GM12874 (cell line): ENCODE data around the gene PILRA.
A peak's percentile ranks its signal among the peaks of the same experiment; 100 is the strongest.

ENCODE experiments used
- TF ChIP-seq, protein P1 (sequence below): IDR thresholded peaks from 2 replicates; pipeline ENCODE4 v1.5.1; 2011; ENCODE audit warnings: low read depth, mild to moderate bottlenecking, control low read depth, low read length, moderate library complexity; ENCODE audit not compliant: insufficient read depth

Gene PILRA

GRCh38 chr7:100373261-100373831, at the start of gene PILRA:
Gene PILRA (plus strand): TSS chr7:100373487. CDS start chr7:100373657, 170 bp downstream.
- TF ChIP-seq, protein P1, sequence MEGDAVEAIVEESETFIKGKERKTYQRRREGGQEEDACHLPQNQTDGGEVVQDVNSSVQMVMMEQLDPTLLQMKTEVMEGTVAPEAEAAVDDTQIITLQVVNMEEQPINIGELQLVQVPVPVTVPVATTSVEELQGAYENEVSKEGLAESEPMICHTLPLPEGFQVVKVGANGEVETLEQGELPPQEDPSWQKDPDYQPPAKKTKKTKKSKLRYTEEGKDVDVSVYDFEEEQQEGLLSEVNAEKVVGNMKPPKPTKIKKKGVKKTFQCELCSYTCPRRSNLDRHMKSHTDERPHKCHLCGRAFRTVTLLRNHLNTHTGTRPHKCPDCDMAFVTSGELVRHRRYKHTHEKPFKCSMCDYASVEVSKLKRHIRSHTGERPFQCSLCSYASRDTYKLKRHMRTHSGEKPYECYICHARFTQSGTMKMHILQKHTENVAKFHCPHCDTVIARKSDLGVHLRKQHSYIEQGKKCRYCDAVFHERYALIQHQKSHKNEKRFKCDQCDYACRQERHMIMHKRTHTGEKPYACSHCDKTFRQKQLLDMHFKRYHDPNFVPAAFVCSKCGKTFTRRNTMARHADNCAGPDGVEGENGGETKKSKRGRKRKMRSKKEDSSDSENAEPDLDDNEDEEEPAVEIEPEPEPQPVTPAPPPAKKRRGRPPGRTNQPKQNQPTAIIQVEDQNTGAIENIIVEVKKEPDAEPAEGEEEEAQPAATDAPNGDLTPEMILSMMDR: no peak

GRCh38 chr7:100342765-100343164, 30.5 kb upstream of the PILRA start:
- TF ChIP-seq, protein P1: no peak

GRCh38 chr7:100344560-100345287, 28.6 kb upstream of the PILRA start:
- TF ChIP-seq, protein P1: peak; percentile 50

GRCh38 chr7:100345288-100345672, 28.0 kb upstream of the PILRA start:
- TF ChIP-seq, protein P1: peak; percentile 41

GRCh38 chr7:100346921-100347320, 26.4 kb upstream of the PILRA start:
- TF ChIP-seq, protein P1: no peak

- TF ChIP-seq, protein P1: no peak
These were observed 24.5 kb upstream of the PILRA start for GRCh38 chr7:100348805-100349204.

- TF ChIP-seq, protein P1: no peak
These were observed 23.5 kb upstream of the PILRA start for GRCh38 chr7:100349757-100350156.
